ENCODE results near the gene COL4A2.

COL4A2 gene

GRCh38 chr13:110455444-110455843 lies 148.4 kb downstream of the COL4A2 start:
- no peak for DNase-seq (ENCODE audit: low read depth)

DNA sequence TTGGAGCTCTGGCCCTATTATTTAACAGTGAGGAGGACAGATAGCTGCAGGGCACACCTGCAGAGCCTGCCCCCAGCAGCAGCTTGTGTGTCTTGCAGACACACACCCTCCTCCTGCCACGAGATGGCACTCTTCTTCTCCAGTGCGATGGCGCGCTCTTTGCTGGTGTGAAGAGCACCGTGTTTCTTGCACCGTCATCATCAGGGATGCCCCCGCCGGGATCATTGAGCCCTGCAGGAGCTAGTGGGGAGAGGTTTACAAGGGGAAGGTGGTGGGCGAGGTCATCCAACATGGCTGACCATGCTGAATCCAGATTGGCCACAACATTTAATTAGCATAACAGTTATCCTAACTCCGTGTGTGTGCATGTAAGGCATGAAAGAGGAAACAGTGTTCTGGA lies 148.9 kb downstream of the COL4A2 start:
- DNase-seq (ENCODE audit: low read depth): peak; percentile 20

DNA sequence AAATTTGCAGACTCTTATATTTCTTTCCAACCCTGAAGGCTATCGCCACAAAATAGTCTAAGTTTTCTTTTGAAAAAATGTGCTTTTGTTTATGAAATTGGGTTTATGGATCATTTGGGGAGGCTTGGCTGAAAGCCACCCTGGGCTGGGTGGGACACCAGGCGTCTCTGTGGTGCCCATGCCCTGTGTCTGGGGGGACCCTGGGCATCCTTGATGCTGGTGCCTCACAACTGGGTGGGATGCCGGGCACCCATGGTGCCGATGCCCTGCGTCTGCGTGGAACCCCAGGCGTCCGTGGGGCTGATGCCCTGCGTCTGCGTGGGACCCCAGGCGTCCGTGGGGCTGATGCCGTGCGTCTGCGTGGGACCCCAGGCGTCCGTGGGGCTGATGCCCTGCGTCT lies 149.5 kb downstream of the COL4A2 start:
- DNase-seq (ENCODE audit: low read depth): no peak

- no peak for DNase-seq (ENCODE audit: low read depth)
Observed at GRCh38 chr13:110457361-110457760, 150.3 kb downstream of the COL4A2 start.

DNA sequence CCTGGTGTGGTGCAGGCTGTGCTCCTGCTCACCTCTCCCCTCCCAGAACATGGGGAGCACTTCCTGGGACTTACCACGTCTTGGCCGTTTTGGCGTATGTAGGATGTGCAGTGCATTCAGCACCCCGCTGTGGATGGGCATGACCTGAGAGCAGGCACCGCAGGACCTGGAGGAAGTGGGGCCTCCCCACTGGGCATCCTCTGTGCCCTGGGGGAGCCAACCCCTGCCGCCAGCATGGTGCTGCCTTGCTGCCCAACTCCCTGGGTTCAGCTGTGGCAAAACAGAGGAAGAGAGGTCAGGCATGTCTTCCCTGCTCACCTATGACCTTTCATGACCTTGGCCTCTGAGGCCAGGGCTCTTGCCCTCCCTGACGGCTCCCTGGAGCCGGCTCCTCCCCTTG lies 150.9 kb downstream of the COL4A2 start:
- no peak for DNase-seq (ENCODE audit: low read depth)

- no peak for DNase-seq (ENCODE audit: low read depth)
Observed at GRCh38 chr13:110458594-110459365, 151.7 kb downstream of the COL4A2 start.

DNA sequence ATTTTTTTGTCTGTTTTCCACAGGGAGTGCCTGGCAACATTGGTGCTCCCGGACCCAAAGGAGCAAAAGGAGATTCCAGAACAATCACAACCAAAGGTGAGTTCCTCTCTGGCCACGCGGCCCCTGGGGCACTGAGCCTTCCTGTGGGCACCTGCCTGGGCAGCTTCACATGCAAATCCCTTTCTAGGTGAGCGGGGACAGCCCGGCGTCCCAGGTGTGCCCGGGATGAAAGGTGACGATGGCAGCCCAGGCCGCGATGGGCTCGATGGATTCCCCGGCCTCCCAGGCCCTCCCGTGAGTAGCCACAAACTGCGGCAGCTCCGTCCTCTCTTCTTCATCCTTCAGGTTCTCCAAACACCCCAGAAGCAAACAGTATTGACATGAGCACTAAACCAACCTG lies 155.0 kb downstream of the COL4A2 start:
- DNase-seq (ENCODE audit: low read depth): no peak

DNA sequence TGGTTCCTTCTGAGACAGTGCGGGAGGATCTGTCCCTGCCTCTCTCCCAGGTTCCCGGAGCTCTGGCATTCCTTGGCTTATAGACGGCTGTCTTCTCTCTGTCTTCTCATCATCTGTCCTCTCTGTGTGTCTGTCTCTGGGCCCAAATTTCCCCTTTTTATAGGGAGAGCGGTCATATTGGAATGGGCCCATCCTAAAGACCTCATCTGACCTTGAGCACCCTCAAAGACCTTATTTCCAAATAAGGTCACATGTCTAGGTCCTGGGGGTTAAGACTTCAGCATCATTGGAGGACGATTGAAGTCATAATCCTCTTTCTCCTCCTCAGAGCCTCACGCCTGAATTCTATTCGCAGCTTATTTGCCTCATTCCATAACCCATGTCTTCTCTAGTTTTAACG lies 156.1 kb downstream of the COL4A2 start:
- DNase-seq (ENCODE audit: low read depth): no peak

DNA sequence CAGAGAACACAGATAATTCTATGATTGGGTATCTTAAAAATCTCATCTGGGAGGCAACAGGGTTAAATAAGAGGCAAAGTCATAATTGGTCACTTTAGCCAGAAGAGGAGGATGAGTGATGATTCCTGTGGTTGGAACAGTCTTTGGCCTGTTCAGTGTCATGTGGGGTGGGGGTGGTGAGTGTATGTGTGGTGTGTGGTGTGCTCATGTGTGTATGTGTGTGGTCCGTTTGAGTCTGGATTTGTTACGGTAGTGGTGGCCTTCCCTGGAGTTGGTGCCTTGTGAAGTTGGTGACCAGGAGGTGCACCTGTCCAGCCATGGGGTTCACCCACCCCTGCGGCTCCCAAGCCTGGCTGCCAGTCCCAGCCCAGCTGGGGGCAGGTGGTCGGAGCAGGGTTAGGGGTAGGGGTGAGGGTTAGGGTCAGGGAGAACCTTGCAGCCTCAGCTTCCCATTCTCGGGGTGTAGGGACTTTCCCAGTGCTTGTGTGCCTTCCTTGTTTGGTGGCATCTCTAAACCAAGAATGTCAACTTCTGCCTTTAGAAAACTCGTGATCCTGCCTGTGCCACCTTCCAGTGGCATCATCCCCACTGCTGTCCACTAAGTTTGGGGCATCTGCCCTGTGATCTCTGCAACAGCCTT lies 156.9 kb downstream of the COL4A2 start:
- DNase-seq (ENCODE audit: low read depth): no peak

GRCh38 chr13:110464556-110465333 lies 157.7 kb downstream of the COL4A2 start:
- DNase-seq (ENCODE audit: low read depth): no peak

DNA sequence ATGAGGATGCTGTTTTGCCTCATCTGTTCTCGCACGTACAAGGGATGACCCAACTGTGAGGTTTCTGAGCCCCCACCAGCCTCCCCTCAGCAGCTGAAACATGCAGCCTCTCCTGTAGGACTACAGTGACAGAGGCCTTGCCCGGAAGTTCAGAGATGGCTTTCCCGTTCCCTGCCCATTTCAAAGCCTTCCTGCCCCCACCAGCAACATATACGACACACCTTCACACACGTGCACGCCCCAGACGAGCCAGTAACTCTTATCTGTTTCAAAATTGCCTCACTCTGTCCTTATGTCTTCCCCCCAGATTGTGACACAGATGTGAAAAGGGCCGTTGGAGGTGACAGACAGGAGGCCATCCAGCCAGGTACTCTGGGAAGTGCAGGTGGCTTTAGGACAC lies 158.6 kb downstream of the COL4A2 start:
- no peak for DNase-seq (ENCODE audit: low read depth)

DNA sequence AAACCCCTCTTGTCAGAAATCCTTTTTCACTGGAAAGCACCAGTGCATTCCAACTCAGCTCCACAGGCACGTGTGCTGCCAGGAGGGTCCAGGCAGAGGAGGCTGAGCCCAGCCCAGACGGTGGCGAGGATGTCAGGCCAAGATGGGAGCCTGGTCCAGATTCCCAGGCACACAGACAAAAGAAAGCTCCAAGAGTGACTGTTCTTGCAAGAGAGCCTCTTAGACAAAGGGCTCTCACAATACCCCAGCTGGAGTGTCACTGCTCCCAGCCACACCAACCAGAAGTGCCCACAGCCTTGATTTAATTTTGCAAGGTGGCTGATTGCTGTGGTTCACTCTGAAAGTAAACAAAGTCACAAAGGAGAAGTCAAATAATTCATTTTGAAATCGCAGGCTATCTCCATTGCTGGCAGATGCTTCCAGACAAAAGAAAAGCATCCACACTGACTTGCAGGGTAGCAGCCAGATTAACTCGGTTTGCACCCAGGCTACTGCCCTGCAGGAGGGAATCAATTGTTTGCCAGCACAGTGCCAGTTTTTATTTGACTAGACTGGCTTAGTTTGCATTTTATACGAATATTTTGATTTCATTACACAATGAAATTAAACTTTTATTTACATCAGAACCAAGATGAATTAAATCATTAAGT lies 159.3 kb downstream of the COL4A2 start:
- no peak for DNase-seq (ENCODE audit: low read depth)

DNA sequence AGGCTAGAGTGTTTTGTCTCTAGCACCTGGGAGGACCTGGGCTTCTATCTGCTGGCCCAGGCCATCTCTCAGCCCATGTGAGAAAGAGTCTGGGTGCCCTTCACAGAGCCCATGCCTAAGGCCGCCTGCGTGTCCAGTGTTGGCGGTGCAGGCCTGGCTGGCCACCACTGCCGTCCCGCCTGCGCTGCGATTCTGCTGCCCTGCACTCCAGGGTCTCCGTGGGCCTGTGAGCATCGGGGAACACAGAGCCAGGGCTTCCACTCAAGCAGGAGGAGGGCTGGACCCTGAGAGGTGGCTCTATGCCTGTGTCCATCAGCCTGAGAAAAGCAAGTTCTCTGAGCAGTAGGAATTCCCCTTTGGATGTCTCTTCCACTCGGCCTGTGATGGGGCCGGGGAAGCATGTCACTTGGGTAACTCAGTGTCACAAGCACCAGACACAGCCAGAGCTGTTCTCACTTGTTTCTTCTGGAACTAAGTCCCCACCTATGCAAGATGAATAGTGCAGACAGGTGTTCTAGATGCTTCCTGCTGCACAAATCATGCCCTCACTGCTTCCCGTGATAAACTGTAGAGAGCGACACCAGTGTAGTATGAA lies 160.5 kb downstream of the COL4A2 start:
- DNase-seq (ENCODE audit: low read depth): no peak

GRCh38 chr13:110468986-110469495 lies 162.0 kb downstream of the COL4A2 start:
- DNase-seq (ENCODE audit: low read depth): no peak

- no peak for DNase-seq (ENCODE audit: low read depth)
Observed at GRCh38 chr13:110469597-110469996, 162.5 kb downstream of the COL4A2 start.

- no peak for DNase-seq (ENCODE audit: low read depth)
Observed at GRCh38 chr13:110470272-110471009, 163.4 kb downstream of the COL4A2 start.

DNA sequence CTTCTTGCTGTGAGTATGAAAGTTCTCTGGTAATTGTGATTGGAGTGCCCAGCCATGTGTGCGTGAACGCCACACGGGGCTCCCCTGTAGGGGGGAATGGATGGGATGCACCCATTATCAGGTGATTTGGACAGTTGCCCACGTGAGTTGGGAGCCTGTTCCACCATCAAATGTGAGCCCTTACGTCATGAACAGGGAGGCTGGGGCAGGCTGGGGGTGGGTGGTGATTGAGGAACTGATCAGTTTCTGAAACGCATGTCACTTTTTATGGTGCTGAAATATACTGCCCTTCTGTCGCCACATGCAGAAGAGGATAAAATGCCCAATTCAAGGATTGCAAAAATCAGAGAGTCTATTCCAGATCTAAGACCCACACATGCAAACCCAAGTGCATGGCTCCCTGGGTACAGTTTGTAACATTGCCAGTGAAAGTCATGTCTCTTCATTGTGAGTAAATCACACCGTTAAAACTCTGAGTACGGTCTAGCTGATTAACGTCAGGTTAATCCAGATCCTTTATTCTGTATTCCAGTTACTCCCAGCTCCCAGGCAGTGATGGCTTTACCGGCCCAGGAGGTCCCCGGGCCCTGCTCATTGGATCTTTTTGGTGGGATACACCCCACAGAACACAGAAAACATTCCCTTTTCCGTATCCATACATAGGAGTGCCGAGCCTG lies 164.2 kb downstream of the COL4A2 start:
- DNase-seq (ENCODE audit: low read depth): no peak

GRCh38 chr13:110471833-110472162 lies 164.7 kb downstream of the COL4A2 start:
- no peak for DNase-seq (ENCODE audit: low read depth)

DNA sequence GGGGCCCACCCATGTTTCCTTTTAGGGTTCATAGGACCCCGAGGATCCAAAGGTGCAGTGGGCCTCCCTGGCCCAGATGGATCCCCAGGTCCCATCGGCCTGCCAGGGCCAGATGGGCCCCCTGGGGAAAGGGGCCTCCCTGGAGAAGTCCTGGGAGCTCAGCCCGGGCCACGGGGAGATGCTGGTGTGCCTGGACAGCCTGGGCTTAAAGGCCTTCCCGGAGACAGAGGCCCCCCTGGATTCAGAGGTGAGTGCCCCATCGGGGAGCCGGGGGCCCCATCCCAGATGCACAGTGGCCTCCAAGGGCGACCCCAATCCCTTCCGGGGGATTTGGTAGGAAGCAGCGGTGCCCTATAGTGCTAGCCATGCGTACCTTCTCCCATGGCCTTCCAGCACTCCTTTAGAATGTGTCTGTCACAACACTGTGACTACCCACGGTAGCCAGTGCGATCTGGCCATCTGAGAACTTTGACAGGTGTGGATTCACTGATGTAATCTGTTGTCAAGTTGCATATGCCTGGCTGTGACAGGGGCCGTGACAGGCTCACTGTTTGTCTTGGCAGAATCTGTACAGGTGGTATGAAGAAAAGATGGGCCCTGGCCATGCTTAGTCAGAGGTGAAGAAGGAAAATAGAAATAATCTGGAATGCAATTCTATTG lies 165.9 kb downstream of the COL4A2 start:
- DNase-seq (ENCODE audit: low read depth): no peak

DNA sequence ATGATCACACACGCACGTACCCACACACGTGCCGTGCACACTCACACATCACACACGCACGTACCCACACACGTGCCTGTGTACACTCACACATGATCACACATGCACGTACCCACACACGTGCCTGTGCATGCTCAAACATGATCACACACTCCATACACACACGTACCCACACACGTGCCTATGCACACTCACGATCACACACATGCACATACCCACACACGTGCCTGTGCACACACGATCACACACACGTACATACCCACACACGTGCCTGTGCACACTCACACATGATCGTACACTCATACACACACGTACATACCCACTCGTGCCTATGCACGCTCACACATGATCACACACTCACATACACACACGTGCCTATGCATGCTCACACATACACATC lies 167.6 kb downstream of the COL4A2 start:
- DNase-seq (ENCODE audit: low read depth): no peak
